Measurements from ENCODE around the gene ZDHHC20.

ZDHHC20 gene

GRCh38 chr13:21458813-21459701, at the start of gene ZDHHC20:
ZDHHC20 (minus strand) TSS chr13:21459303; CDS start chr13:21459171, 132 bp downstream.
- DNase-seq: peak; percentile 77

GRCh38 chr13:21504379-21504778, 45.3 kb upstream of the ZDHHC20 start:
- no peak for DNase-seq

DNA sequence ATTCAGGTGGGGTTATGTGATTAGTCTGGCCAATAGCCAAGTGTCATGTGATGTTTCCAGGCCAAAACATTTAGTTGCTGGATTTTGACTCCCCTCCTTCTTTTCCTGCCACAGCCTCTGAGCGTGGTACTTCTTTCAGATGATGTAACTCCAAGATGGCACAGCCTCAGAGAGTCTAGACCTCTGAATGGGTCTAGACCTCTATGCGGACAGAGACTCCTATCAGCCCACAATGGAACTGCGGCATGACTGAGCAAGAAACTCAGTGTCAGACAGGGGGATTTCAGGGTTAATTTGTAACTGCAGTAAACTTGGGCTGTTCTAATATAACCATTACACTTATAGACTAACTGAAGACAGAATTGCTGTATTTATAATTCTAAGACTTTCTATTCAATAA, 42.6 kb upstream of the ZDHHC20 start:
- no peak for DNase-seq

- DNase-seq: no peak
These were observed 27.2 kb upstream of the ZDHHC20 start for GRCh38 chr13:21486322-21486721.

DNA sequence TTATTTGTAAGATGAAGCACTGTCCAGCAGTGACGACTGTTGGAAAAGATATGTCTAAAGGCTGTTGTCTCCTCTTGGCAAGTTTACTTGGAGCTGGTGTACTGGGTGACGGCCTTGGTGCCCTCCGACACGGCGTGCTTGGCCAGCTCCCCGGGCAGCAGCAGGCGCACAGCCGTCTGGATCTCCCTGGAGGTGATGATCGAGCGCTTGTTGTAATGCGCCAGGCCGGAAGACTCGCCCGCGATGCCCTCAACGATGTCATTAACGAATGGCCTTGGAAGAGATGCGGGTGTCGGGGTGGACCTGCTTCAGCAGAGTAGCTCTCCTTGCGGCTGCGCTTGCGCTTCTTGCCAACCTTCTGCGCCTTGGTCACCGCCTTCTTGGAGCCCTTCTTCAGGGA, 24.6 kb upstream of the ZDHHC20 start:
- DNase-seq: no peak

DNA sequence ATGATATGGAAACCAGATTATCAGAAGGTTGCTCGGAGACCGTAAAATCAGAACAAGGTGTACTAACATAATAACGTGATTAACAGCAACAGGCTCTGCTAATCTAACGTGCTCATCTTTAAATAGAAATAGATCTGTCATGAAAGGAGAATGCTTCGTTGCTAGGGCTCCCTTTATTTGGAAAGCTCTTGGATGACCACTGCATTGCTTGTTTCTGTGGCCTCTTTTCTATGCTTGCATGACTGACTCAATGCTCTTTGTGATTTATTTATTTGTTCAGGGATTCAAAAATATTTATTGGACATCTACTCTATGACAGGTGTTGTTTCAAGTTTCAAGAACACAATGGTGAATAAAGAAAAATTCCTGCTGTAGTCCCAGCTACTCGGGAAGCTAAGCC, 22.3 kb upstream of the ZDHHC20 start:
- DNase-seq: no peak

DNA sequence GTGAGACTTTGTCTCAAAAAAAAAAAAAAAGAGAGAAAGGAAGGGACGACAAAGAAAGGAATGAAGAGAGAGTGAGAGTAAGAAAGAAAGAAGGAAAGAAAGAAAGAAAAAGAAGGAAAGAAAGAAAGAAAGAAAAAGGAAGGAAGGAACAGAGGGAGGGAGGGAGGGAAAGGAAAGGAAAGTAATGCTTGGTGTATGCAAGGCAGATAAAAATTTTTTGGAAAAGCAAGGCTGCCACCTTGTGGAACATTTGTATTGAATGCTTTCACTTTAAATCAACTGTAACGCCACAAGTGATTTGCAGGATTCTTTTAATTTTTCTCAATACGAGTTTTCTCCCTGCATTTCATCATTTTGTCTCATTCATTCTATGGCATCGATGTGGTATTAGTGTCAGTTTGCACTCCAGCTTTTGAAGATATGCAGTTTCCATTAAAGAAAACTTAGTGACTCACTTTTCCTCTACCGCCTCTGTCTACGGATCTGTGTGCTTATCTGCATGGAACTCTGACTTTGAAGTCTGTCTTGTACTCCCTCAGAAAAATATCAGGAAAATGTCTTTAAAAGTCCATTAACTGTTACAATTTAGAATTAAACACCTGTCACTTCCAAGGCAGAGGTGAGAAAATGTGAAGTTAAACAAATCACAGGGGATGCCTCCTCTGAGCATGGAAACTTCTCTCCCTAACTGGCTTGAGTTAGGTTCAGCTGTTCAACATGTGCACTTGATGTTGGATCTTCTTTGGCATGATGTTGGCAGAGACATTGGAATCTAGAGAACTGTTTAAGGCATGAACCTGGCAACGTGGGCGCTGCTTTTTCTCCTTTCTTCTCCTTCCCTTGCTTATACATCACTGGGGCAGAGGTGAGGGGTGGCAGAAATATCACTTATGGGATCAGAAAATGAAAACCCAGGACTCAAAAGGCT, 20.0 kb upstream of the ZDHHC20 start:
- peak; percentile 63 for DNase-seq

DNA sequence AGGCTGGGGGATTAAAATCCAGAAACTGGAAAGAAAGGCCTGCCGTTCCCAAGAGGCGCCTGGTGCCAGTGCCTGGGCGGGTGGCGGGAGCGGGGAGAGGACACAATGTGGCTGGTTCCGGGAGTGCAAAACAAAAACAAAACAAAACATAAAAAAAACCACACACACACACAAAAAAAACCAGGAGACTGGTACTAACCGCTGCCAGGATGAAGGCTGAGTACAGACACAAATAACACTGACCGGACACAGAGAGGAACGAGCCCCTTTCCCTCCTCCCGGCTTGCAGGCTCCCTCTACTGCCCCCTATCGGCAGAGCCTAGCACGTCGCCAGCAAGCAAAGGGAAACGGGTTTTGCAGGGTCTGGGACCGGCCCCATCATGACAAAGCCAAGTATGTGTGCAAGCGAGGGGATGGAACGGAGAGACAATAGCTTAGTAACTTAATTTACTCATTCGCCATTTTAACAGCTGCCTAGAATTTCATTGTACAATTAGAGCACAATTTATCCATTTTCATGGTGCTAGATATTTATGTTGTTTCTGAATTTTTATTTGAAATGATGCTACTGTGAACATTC, 17.9 kb upstream of the ZDHHC20 start:
- DNase-seq: peak; percentile 86

DNA sequence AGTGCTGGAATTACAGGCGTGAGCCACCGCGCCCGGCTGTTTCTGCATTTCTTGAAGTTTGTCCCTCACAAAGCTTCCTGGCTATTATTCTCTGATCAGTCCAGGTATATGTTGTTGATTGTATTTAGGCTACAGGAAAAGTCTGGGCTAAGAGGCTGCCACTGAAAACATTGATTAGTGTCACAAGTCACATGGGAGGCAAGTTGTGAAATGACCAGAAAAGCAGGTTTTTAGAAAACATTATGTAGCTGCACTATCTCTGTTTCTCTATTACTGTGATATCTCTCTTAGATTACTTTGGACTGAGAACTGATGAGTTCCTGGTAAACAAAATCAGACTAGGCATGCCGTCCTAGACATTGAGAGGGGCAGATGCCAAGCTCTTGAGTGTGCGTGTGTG, 16.0 kb upstream of the ZDHHC20 start:
- no peak for DNase-seq

- no peak for DNase-seq
These were observed 11.7 kb upstream of the ZDHHC20 start for GRCh38 chr13:21470785-21471184.

DNA sequence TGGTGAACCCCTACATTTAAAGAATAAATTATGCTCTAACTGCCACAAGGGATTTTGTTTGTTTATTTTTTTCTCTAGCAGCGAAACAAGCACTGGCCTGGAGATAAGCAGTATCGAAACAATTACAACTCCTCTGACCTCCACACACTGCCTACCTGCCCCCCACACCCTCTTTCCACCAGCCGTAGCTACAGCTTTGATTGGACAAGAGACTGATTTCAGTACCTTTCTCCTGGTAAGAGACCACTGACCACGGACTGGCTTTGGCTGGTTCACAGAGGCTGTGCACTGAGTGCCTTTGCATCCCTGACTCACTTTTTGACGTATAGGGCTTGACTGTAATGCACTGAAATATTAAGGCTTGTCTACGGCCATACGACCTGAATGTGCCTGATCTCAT, 7.4 kb upstream of the ZDHHC20 start:
- DNase-seq: no peak

- DNase-seq: no peak
These were observed 6.6 kb upstream of the ZDHHC20 start for GRCh38 chr13:21465710-21466160.

DNA sequence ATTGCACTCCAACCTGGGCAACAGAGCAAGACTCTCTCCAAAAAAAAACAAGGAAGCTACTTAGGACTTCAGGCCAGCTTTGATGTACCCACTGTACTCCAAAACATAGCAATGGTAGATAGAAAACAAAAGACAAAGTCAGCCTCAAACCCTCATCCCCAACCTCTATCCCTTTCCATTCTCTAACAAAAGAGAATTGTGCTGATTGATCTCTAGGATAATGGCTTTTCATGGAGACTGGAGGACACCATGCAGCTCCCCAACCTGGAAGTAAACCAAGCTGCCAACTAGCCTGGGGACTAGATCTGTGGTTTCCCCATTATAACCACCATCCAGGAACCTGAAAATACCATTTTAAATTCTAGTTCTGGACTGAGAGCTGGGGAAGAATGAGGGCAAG, 4.3 kb upstream of the ZDHHC20 start:
- no peak for DNase-seq

- DNase-seq: no peak
These were observed 2.0 kb upstream of the ZDHHC20 start for GRCh38 chr13:21461131-21461530.

DNA sequence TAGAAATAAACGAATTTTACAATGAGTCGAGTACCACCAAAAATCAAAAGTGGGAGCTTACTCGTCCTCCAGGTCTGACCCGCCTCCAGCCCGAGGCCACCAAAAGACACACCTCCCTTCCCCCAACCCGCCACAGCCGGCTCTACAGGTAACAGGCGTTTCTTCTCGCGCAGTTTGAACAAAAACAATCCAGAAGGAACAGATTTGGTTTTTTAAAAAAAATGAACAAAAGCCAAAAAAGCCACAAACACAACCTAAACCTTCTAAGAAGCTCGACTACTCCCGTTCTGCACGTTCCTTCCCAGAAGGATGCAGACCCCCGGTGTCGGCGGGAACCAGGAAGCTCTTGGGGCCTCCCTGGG, 671 bp downstream of the ZDHHC20 start:
- DNase-seq: peak; percentile 21

DNA sequence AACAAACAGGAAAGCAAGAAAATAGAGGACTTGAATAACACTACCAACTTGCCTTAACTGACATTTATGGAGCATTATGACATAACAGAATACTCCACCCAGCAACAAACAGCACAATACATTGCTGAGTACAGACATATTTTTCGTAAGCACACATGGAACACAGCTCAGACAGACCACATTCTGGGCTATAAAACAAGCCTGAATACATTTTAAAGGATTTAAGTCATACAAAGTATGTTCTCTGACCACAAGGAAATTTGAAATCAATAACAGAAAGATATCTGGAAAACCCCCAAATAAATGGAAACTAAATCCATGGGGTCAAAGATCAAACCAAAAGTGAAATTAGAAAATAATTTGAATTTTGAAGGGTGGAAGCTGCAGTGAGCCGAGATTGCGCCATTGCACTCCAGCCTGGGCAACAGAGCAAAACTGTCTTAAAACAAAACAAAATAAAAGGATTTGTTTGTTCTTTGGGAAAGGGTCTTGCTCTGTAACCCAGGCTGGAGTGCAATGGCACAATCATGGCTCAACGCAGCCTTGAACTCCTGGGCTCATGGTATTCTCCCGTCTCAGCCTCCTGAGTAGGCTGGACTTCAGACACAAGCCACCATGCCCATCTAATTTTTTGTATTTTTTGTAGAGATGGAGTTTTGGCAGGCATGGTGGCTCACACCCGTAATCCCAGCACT, 5.6 kb downstream of the ZDHHC20 start:
- DNase-seq: no peak

DNA sequence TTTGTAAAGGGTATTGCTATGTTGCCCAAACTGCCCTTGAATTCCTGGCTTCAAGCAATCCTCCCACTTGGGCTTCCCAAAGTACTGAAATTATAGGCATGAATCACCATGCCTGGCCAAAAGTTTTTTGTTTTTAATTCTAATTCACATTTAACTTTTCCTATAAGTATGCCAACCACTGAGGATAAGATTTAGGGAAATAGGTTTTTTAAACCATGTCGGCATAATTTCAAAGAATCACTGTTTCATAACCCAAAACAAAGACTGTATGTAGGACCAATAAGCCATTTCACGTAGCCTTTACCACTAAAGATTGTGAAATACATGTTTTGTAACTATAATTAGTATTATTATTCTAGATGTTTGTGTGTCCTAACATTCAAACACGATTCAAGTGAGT, 8.2 kb downstream of the ZDHHC20 start:
- no peak for DNase-seq

GRCh38 chr13:21446656-21447055, 12.4 kb downstream of the ZDHHC20 start:
- no peak for DNase-seq

- DNase-seq: no peak
These were observed 13.3 kb downstream of the ZDHHC20 start for GRCh38 chr13:21445759-21446158.

DNA sequence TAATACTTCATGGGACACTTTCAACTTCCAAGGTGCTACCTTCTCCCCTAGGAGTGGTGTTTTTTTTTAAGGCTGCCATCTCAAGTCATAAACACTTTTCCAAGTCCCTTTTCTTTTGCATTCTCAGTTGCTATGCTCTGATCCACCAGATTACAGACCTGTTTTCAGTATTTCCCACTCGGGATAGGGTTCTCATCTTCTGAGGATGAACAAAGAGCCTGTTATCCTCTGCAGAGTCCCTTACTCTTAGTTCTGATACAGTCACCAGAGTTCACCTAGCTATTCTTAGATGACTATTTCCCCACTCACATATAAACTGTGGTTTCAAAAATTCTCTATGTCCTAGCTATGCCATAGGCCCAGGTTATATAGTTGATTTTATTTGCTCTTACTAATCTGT, 15.9 kb downstream of the ZDHHC20 start:
- no peak for DNase-seq

DNA sequence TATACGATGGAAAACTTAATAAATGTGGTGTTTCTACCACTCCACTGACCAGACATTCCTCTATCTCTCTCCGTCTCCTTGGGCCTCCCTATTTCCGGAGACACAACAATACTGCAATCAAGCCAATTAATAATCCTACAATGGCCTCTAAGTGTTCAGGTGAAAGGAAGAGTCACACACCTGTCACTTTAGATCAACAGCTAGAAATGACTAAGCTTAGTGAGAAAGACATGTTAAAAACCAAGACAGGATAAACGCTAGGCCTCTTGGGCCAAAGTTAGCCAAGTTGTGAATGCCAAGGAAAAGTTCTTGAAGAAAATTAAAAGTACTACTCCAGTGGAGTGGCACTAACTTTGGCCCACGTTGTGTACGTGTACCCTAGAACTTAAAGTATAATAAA, 22.5 kb downstream of the ZDHHC20 start:
- no peak for DNase-seq

GRCh38 chr13:21435687-21436151, 23.4 kb downstream of the ZDHHC20 start:
- no peak for DNase-seq

GRCh38 chr13:21435231-21435630, 23.9 kb downstream of the ZDHHC20 start:
- DNase-seq: no peak

Data from NCI-H1092 (cell line).